SJSA1 (cell line): ENCODE results near the gene RETN. TPM values are rescaled to one million over a fixed set of nuclear protein-coding genes. Genes with fewer than 3 reads are reported as not detected.

Experiments used
- DNase-seq, 2 experiments: peaks; one replicate each; pipeline ENCODE4 v3.0.0-alpha.2; 2015 to 2020; ENCODE audit warnings: low spot score in 2 of 2, low read depth in 1 of 2
- H3K27ac ChIP-seq: fragments of 250-450 bp; sonication (Bioruptor Pico); 2 replicates; pipeline ENCODE4 v1.5.1; 2020; ENCODE audit warnings: mild to moderate bottlenecking, moderate library complexity
- H3K27me3 ChIP-seq: fragments of 250-450 bp; sonication (Bioruptor Pico); replicated peaks from 2 replicates; pipeline ENCODE4 v1.5.1; 2020; ENCODE audit warnings: mild to moderate bottlenecking, moderate library complexity
- H3K36me3 ChIP-seq: fragments of 250-450 bp; sonication (Bioruptor Pico); 2 replicates; pipeline ENCODE4 v1.5.1; 2020; ENCODE audit warnings: mild to moderate bottlenecking
- H3K4me1 ChIP-seq: fragments of 250-450 bp; sonication (Bioruptor Pico); replicated peaks from 2 replicates; pipeline ENCODE4 v1.6.1; 2021; ENCODE audit warnings: mild to moderate bottlenecking
- H3K4me3 ChIP-seq: fragments of 250-450 bp; sonication (Bioruptor Pico); 2 replicates; pipeline ENCODE4 v1.5.1; 2020; ENCODE audit warnings: mild to moderate bottlenecking
- H3K9me3 ChIP-seq: fragments of 250-450 bp; sonication (Bioruptor Pico); replicated peaks from 2 replicates; pipeline ENCODE4 v1.5.1; 2020; ENCODE audit warnings: mild to moderate bottlenecking
- total RNA-seq: library from RNA; depleted of rRNA; stranded (reverse); fragments of >200 nt; shearing (Covaris generic); gene quantifications from 2 replicates; pipeline ENCODE4 v1.2.3, GENCODE V29; 2014; rRNA removed

RETN gene
- total RNA-seq, 1 experiment from 2014 or later = not detected

DNA sequence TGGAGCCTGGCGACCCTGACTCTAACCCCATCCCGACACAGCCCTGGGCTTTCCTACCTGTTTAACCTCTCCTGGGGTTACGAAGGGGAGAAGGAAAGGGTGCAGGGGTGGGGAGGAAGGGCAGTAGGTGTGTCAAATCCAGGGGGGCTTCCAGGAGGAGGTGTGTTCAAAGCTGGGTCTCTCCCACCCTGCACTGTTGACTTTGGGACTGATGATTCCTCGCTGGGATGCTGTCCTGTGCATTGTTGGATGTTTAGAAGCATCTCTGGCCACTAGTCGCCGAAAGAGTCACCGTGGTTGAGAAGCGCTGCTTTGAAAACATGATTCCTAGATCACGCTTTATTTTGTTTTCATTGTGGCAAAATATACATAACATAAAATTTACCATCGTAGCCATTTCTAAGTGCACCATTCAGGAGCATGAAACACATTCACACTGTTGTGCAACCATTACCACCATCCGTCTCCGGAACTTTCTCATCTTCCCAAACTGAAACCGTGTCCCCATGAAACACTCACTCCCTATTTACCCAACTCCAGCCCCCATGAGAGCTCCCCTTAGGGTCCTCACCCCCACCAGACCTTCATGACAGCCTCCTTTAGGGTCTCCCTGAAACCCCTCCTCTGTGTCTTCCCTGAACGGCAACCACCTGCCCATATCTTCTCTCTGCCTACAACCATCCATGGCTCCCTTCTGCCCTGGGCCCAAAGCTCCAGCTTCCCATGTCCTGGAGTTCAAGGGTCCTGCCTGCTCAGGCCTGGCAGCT lies 37.5 kb downstream of the RETN start:
- H3K4me3 ChIP-seq = no peak overlapping the region
- H3K36me3 ChIP-seq = no peaks in the 10 kb centered on the region
- no peaks in the 10 kb centered on the region for H3K4me1 ChIP-seq
- peaks cover 11% of the 10 kb centered on the region; the same call in 1 of the 2 replicates for H3K27me3 ChIP-seq
- H3K27ac ChIP-seq = no peak overlapping the region
- DNase-seq = no peak
- no peaks in the 10 kb centered on the region for H3K9me3 ChIP-seq

DNA sequence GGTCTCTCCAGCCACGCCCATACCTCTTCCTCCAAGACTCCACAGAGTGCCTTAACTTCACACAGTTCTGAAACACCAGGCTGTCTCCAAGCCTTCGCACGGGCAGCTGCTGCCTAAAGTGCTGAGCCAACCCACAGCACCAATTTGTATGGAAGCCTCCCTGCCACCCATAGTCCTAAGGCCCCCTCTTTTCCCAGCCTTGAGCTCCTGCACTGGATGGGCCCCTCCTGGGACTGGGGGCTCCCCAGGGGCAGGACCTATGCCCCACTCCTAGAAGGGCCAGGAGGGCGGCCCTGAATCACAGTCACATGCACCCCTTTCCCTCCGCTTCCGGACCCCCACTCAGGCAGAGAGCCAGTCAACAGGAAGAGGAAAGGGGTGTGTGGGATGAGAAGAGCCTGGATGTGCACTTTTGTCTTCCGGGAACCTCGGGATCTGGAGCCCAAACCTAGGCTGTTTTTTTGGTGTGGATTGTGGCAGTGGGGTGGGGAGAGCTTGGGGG lies 38.2 kb downstream of the RETN start:
- H3K27me3 ChIP-seq = peaks cover 11% of the 10 kb centered on the region; the same call in 1 of the 2 replicates
- no peak overlapping the region for H3K4me3 ChIP-seq
- no peak overlapping the region for H3K27ac ChIP-seq
- H3K4me1 ChIP-seq = no peaks in the 10 kb centered on the region
- no peak for DNase-seq
- H3K36me3 ChIP-seq = no peaks in the 10 kb centered on the region
- no peaks in the 10 kb centered on the region for H3K9me3 ChIP-seq

DNA sequence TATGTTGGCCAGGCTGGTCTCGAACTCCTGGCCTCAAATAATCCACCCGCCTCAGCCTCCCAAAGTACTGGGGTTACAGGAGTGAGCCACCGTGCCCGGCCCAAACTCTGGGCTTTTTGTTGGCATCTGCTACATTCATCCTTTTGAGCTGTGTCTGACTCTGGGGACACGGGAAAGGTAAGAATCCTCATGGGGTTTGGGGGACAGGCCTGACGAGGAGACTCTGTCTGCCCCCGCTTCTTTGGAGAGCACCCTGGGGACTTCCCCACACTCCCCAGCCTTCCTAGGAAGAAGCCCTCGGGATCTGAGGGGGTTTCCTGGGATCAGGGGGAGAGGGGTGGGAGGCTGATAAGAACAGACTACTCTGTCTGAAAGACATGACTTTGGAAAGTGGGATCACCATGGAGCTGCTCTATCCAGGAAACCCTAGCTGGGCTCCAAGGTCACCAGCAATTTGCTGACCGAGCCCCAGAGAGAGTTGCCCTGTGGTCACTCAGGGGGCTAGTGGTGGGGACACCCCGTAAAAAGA lies 41.1 kb downstream of the RETN start:
- H3K36me3 ChIP-seq = no peaks in the 10 kb centered on the region
- no peak overlapping the region for H3K27ac ChIP-seq
- no peak overlapping the region for H3K4me3 ChIP-seq
- no peaks in the 10 kb centered on the region for H3K9me3 ChIP-seq
- H3K27me3 ChIP-seq = peaks cover 11% of the 10 kb centered on the region; the same call in 1 of the 2 replicates
- no peaks in the 10 kb centered on the region for H3K4me1 ChIP-seq
- no peak for DNase-seq

- no peak for DNase-seq
- Histone ChIP-seq H3K27me3 (peaks cover 11% of the 10 kb centered on the region; the same call in 1 of the 2 replicates), H3K27ac (no peak overlapping the region), H3K4me3 (no peak overlapping the region), H3K36me3 (no peaks in the 10 kb centered on the region), H3K9me3 (no peaks in the 10 kb centered on the region), H3K4me1 (no peaks in the 10 kb centered on the region)
These were observed 41.8 kb downstream of the RETN start for GRCh38 chr19:7710616-7711015.

DNA sequence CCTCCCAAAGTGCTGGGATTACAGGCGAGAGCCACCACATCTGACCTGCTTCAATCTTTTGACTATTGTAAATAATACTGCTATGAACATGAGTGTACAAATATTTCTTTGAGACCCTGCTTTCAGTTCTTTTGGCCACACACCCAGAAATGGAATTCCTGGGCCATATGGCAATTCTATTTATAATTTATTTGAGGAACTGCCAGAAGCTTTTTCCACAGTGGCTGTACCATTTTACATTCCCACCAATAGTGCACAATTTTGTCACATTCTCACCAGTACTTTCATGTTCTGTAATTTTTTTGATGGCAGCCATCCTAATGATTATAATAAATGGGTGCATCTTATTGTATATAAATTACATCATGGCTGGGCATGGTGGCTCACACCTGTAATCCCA lies 46.8 kb downstream of the RETN start:
- H3K4me3 ChIP-seq = no peak overlapping the region
- H3K36me3 ChIP-seq = no peaks in the 10 kb centered on the region
- no peaks in the 10 kb centered on the region; the same call in 1 of the 2 replicates for H3K27me3 ChIP-seq
- H3K9me3 ChIP-seq = no peaks in the 10 kb centered on the region
- H3K4me1 ChIP-seq = no peaks in the 10 kb centered on the region
- DNase-seq = no peak
- H3K27ac ChIP-seq = no peak overlapping the region

- H3K27ac ChIP-seq = no peak overlapping the region
These were observed 47.9 kb downstream of the RETN start for GRCh38 chr19:7716762-7717161.

DNA sequence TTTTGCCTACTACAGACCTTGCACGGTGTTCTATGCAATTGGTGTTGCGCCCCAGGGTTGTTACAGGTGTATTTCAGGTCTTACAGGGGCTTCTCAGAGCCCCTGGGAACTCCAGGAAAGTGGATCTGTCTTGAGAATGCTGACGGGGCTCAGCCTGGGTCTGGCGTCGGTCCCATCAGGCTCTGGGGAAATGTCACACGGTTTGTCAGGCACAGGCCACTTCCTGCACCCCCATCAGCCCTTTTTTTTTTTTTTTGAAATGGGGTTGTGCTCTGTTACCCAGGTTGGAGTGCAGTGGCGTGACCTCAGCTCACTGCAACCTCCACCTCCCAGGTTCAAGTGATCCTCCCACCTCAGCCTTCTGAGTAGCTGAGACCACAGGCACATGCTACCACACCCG lies 49.8 kb downstream of the RETN start:
- Histone ChIP-seq H3K4me1 (no peaks in the 10 kb centered on the region), H3K9me3 (no peaks in the 10 kb centered on the region), H3K36me3 (no peaks in the 10 kb centered on the region), H3K4me3 (no peak overlapping the region), H3K27me3 (no peaks in the 10 kb centered on the region; the same call in 1 of the 2 replicates), H3K27ac (no peak overlapping the region)
- DNase-seq = no peak

More at GRCh38 chr19:7716762-7717161, 47.9 kb downstream of the RETN start:
- no peaks in the 10 kb centered on the region for H3K9me3 ChIP-seq
- H3K36me3 ChIP-seq = no peaks in the 10 kb centered on the region
- H3K27me3 ChIP-seq = no peaks in the 10 kb centered on the region; the same call in 1 of the 2 replicates
- no peak overlapping the region for H3K4me3 ChIP-seq
- DNase-seq = no peak
- H3K4me1 ChIP-seq = no peaks in the 10 kb centered on the region

Other genes starting within 250 kb of the RETN start
- 0.47 TPM in 1 of 2 replicates, not detected in the other for gene PEX11G, start 180.0 kb upstream of the RETN start, total RNA-seq
- gene ZNF358, start 152.9 kb upstream of the RETN start, total RNA-seq = 31.4 and 33.7 TPM in 2 replicates
- 2.9 and 5.5 TPM in 2 replicates for gene MCOLN1, start 146.4 kb upstream of the RETN start, total RNA-seq
- gene PNPLA6, start 133.3 kb upstream of the RETN start, total RNA-seq = 41.6 and 47.5 TPM in 2 replicates
- not detected in 2 replicates for gene CAMSAP3, start 73.2 kb upstream of the RETN start, total RNA-seq
- gene XAB2, start 39.5 kb upstream of the RETN start, total RNA-seq = 32.0 and 35.0 TPM in 2 replicates
- 32.5 and 68.2 TPM in 2 replicates for gene PET100, start 39.3 kb upstream of the RETN start, total RNA-seq
- gene PCP2, start 35.3 kb upstream of the RETN start, total RNA-seq = not detected in 2 replicates
- gene STXBP2, start 31.9 kb upstream of the RETN start, total RNA-seq = 0.13 TPM in 1 of 2 replicates, not detected in the other
- not detected in 2 replicates for gene MCEMP1, start 8.0 kb downstream of the RETN start, total RNA-seq
- 129 and 131 TPM in 2 replicates for gene TRAPPC5, start 11.8 kb downstream of the RETN start, total RNA-seq
- gene FCER2, start 33.1 kb downstream of the RETN start, total RNA-seq = not detected in 2 replicates
- not detected in 2 replicates for gene CLEC4G, start 63.1 kb downstream of the RETN start, total RNA-seq
- not detected in 2 replicates for gene CD209, start 78.5 kb downstream of the RETN start, total RNA-seq
- gene CLEC4M, start 94.2 kb downstream of the RETN start, total RNA-seq = not detected in 2 replicates
- gene EVI5L, start 161.2 kb downstream of the RETN start, total RNA-seq = 15.6 and 16.3 TPM in 2 replicates
- gene PRR36, start 205.3 kb downstream of the RETN start, total RNA-seq = not detected in 2 replicates
- 1.9 and 2.1 TPM in 2 replicates for gene LRRC8E, start 219.5 kb downstream of the RETN start, total RNA-seq
- gene MAP2K7, start 234.8 kb downstream of the RETN start, total RNA-seq = 3.2 and 9.7 TPM in 2 replicates
- not detected in 2 replicates for gene TGFBR3L, start 245.8 kb downstream of the RETN start, total RNA-seq